ENCODE data around the gene ZNF814.

ZNF814 gene

GRCh38 chr19:57888560-57889231 lies at the start of gene ZNF814:
Gene ZNF814 (minus strand): TSS chr19:57889037. CDS start chr19:57888802, 235 bp downstream.
- POLR2A ChIA-PET, result no interaction called here
- CTCF ChIA-PET, result interaction anchor here (0.7 to 1.8 kb wide), 2 partner anchors 10 to 530 kb away, joined by 3 to 11 read pairs; no protein-coding TSS in a partner anchor
- no peaks in the 10 kb centered on the region for H3K9me3 ChIP-seq (ENCODE audit: control insufficient read depth, insufficient read depth, low read depth, low read length)
- H3K27ac ChIP-seq (ENCODE audit: extremely low read depth, low read depth, low read length), result no peak within 1 kb of the TSS
- H3K4me1 ChIP-seq (ENCODE audit: control insufficient read depth, insufficient read depth, low read length), result no peaks in the 10 kb centered on the region
- TF ChIP-seq ZNF530 (tag by site-specific recombination; IDR thresholded peaks at IDR 0.05; ENCODE audit: low read depth) (no peak), ZNF350 (tag by site-specific recombination; IDR thresholded peaks at IDR 0.05) (no peak), ZNF596 (tag by site-specific recombination; IDR thresholded peaks at IDR 0.05) (no peak), KLF10 (tag by site-specific recombination; IDR thresholded peaks at IDR 0.05) (no peak), ZNF398 (tag by site-specific recombination; IDR thresholded peaks at IDR 0.05) (no peak), ZNF580 (tag by site-specific recombination; IDR thresholded peaks at IDR 0.05) (no peak), ZIC2 (tag by site-specific recombination; IDR thresholded peaks at IDR 0.05) (no peak), ZNF654 (tag by site-specific recombination; IDR thresholded peaks at IDR 0.05; ENCODE audit: low read depth) (no peak)
- H3K4me3 ChIP-seq (ENCODE audit: low read depth, low read length), result no peak within 1 kb of the TSS; the same call in 1 of the 2 replicates
- H3K36me3 ChIP-seq (ENCODE audit: control insufficient read depth in 2 of 2, insufficient read depth in 1 of 2, low read length in 2 of 2), result no peaks in the 10 kb centered on the region; a peak in 1 of 3 replicates

- Histone ChIP-seq H3K9me3 (ENCODE audit: control insufficient read depth, insufficient read depth, low read depth, low read length) (peaks cover 8% of the 10 kb centered on the region), H3K36me3 (ENCODE audit: control insufficient read depth in 2 of 2, insufficient read depth in 1 of 2, low read length in 2 of 2) (peaks cover 28 to 39% of the 10 kb centered on the region in 2 experiments), H3K4me3 (ENCODE audit: low read depth, low read length) (no peak overlapping the region), H3K27ac (ENCODE audit: extremely low read depth, low read depth, low read length) (no peak overlapping the region), H3K4me1 (ENCODE audit: control insufficient read depth, insufficient read depth, low read length) (no peaks in the 10 kb centered on the region)
- CTCF ChIA-PET, result interaction anchor here (0.6 kb wide), 2 partner anchors 29 to 230 kb away, joined by 3 read pairs; no protein-coding TSS in a partner anchor
- TF ChIP-seq ZNF184 (tag by site-specific recombination; IDR thresholded peaks at IDR 0.05) (no peak), REPIN1 (tag by site-specific recombination; IDR thresholded peaks at IDR 0.05; ENCODE audit: low read depth) (no peak), ZNF155 (tag by site-specific recombination; IDR thresholded peaks at IDR 0.05) (no peak), ZNF510 (tag by site-specific recombination; IDR thresholded peaks at IDR 0.05; ENCODE audit: insufficient replicate concordance) (no peak), ZNF175 (tag by site-specific recombination; IDR thresholded peaks at IDR 0.05) (no peak), ZNF274 (IDR thresholded peaks at IDR 0.05; ENCODE audit: low read length) (no peak), ZNF274 (tag by site-specific recombination; IDR thresholded peaks at IDR 0.05; ENCODE audit: borderline replicate concordance) (no peak), PRDM4 (tag by site-specific recombination; IDR thresholded peaks at IDR 0.05) (no peak)
- POLR2A ChIA-PET, result no interaction called here
These were observed 46.9 kb upstream of the ZNF814 start for GRCh38 chr19:57935731-57936130.

All from HEK293 (cell line).